ENCODE data around the gene ITM2B. TPM values are rescaled to one million over a fixed set of nuclear protein-coding genes. Genes with fewer than 3 reads are reported as not detected.

ITM2B gene
- total RNA-seq, 1 donor from 2014 or later: 196 TPM

DNA sequence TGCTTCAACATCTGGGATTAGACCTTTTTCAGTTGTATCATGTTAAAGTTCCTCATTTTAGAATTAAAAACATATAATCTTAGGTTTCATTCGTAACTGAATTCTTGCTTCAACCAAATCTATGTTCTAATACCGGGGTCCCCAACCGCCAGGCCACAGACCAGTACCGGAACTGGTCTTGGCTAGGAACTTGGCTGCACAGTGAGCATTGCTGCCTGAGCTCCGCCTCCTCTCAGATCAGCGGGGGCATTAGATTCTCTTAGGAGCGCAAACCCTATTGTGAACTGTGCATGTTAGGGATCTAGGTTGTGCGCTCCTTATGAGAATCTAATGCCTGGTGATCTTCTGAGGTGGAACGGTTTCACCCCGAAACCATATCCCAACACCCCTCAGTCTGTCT is 19.2 kb downstream of the ITM2B start:
- TF ChIP-seq CTCF (IDR thresholded peaks at IDR 0.05; ENCODE audit: unreplicated experiment): no peak
- DNase-seq (ENCODE audit: low spot score, unreplicated experiment): no peak
- Mint-ChIP-seq H3K4me3 (ENCODE audit: low read depth) (no peak overlapping the region), H3K9me3 (ENCODE audit: low read depth) (no peaks in the 10 kb centered on the region), H3K36me3 (ENCODE audit: insufficient read depth) (peaks cover 24% of the 10 kb centered on the region), H3K4me1 (ENCODE audit: low read depth) (peaks cover 16% of the 10 kb centered on the region), H3K27ac (no peak overlapping the region), H3K27me3 (no peaks in the 10 kb centered on the region)

DNA sequence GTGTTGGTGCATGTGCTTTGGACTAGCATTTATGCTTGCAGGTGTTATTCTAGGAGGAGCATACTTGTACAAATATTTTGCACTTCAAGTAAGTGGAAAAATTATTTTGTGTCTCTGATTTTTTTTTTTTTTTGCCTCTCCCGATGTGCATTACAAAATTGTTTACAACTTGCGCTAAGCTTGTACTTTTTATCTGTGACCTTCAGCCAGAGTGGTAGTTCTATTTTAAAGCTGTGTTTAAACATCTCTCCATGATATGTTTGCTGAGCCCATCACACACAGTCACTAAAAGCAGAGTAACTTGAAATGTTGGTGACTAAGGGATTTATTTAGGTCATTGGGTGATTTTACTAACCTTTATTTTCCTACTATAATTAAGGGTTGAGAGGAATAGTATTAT is 20.8 kb downstream of the ITM2B start:
- TF ChIP-seq CTCF (IDR thresholded peaks at IDR 0.05; ENCODE audit: unreplicated experiment): no peak
- no peak for DNase-seq (ENCODE audit: low spot score, unreplicated experiment)
- H3K9me3 Mint-ChIP-seq (ENCODE audit: low read depth): no peaks in the 10 kb centered on the region
- peaks cover 33% of the 10 kb centered on the region for H3K36me3 Mint-ChIP-seq (ENCODE audit: insufficient read depth)
- no peaks in the 10 kb centered on the region for H3K27me3 Mint-ChIP-seq
- no peak overlapping the region for H3K27ac Mint-ChIP-seq
- peaks cover 31% of the 10 kb centered on the region for H3K4me1 Mint-ChIP-seq (ENCODE audit: low read depth)
- H3K4me3 Mint-ChIP-seq (ENCODE audit: low read depth): no peak overlapping the region

DNA sequence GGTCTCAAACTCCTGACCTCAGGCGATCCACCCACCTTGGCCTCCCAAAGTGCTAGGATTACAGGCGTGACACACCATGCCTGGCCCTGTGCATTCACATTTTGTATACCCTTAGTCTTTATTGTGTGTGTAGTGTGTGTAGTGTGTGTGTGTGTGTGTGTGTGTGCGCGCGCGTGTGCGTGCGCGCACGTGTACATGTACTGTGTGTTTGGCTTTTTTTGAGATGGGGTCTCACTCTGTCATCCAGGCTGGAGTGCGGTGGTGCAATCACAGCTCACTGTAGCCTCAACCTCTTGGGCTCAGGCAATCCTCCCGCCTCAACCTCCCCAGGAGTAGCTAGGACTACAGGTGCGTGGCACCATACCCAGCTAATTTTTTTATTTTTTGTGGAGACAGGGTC is 22.1 kb downstream of the ITM2B start:
- Mint-ChIP-seq H3K27me3 (no peaks in the 10 kb centered on the region), H3K36me3 (ENCODE audit: insufficient read depth) (peaks cover 40% of the 10 kb centered on the region), H3K27ac (no peak overlapping the region), H3K9me3 (ENCODE audit: low read depth) (no peaks in the 10 kb centered on the region), H3K4me3 (ENCODE audit: low read depth) (no peak overlapping the region), H3K4me1 (ENCODE audit: low read depth) (peaks cover 33% of the 10 kb centered on the region)
- no peak for DNase-seq (ENCODE audit: low spot score, unreplicated experiment)
- no peak for TF ChIP-seq CTCF (IDR thresholded peaks at IDR 0.05; ENCODE audit: unreplicated experiment)

- H3K9me3 Mint-ChIP-seq (ENCODE audit: low read depth): no peaks in the 10 kb centered on the region
- DNase-seq (ENCODE audit: low spot score, unreplicated experiment): no peak
- H3K4me1 Mint-ChIP-seq (ENCODE audit: low read depth): peaks cover 33% of the 10 kb centered on the region
- H3K4me3 Mint-ChIP-seq (ENCODE audit: low read depth): no peak overlapping the region
- H3K27ac Mint-ChIP-seq: peak overlapping the region; percentile 63
- no peaks in the 10 kb centered on the region for H3K27me3 Mint-ChIP-seq
- peaks cover 45% of the 10 kb centered on the region for H3K36me3 Mint-ChIP-seq (ENCODE audit: insufficient read depth)
- TF ChIP-seq CTCF (IDR thresholded peaks at IDR 0.05; ENCODE audit: unreplicated experiment): no peak
These were observed 22.9 kb downstream of the ITM2B start for GRCh38 chr13:48255954-48256353.

GRCh38 chr13:48258002-48258401 is 25.0 kb downstream of the ITM2B start:
- peak overlapping the region; percentile 94 for H3K27ac Mint-ChIP-seq
- DNase-seq (ENCODE audit: low spot score, unreplicated experiment): no peak
- H3K4me1 Mint-ChIP-seq (ENCODE audit: low read depth): peaks cover 33% of the 10 kb centered on the region
- H3K36me3 Mint-ChIP-seq (ENCODE audit: insufficient read depth): peaks cover 50% of the 10 kb centered on the region
- H3K4me3 Mint-ChIP-seq (ENCODE audit: low read depth): peak overlapping the region; percentile 22
- H3K9me3 Mint-ChIP-seq (ENCODE audit: low read depth): no peaks in the 10 kb centered on the region
- no peak for TF ChIP-seq CTCF (IDR thresholded peaks at IDR 0.05; ENCODE audit: unreplicated experiment)
- no peaks in the 10 kb centered on the region for H3K27me3 Mint-ChIP-seq

Measured in progenitor cell of endocrine pancreas (in vitro differentiated cells).